Rectal smooth muscle tissue (tissue), 1 donor: ENCODE data around the gene CENPO.
"Not testable (repeated sequence)": the region's sequence is repeated elsewhere in the genome, so short reads cannot be mapped to it uniquely, and the experiment has no call there.

Experiments
- H3K27ac ChIP-seq: one replicate; pipeline ENCODE4 v1.7.0; 2013; ENCODE audit warnings: low read depth, low read length, inconsistent platforms
- H3K27me3 ChIP-seq: one replicate; pipeline ENCODE4 v1.7.0; 2013; ENCODE audit warnings: low read length; ENCODE audit not compliant: control insufficient read depth, insufficient read depth
- H3K36me3 ChIP-seq: one replicate; pipeline ENCODE4 v1.7.0; 2013; ENCODE audit warnings: low read length; ENCODE audit not compliant: control insufficient read depth, insufficient read depth
- H3K4me1 ChIP-seq: one replicate; pipeline ENCODE4 v1.7.0; 2013; ENCODE audit warnings: low read length; ENCODE audit not compliant: control insufficient read depth, insufficient read depth
- H3K4me3 ChIP-seq: one replicate; pipeline ENCODE4 v1.7.0; 2013; ENCODE audit warnings: low read length
- H3K9ac ChIP-seq: one replicate; pipeline ENCODE4 v1.7.0; 2013; ENCODE audit warnings: low read length

Gene CENPO

DNA sequence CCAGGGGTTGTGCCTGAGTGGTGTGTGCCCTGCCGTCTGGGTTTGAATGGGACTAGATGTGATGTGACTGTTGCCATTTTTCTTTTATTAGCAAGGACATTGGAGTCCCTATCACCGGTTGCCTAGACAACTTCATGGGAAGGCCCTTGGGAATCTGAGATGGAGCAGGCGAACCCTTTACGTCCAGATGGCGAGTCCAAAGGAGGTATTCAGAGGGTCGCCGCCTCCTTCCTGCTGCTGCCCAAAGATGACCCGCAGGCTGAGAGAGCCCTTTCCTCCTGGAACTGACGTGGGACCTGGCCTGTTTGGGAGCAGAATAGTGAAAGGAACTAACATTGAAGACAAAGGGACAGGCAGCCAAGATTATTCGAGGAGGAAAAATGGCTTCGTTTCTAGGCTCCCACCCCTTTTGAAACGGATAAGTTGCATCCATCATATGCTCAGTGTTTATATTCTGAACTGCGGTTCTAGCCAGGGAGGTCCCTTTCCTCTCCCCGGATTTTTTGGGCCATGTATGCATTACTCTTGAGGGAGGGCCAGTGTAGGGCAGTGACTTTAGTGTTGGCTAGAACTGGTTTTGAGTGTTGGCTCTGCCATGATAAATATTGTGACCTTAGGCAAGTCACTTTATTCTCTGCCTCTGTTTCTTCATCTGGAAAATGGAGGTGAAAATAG lies 673 bp downstream of the CENPO start:
- Histone ChIP-seq H3K27me3 (no peaks in the 10 kb centered on the region), H3K9ac (peak overlapping the region; percentile 13), H3K36me3 (no peaks in the 10 kb centered on the region), H3K4me1 (no peaks in the 10 kb centered on the region), H3K27ac (no peak overlapping the region), H3K4me3 (peak overlapping the region; percentile 82)

DNA sequence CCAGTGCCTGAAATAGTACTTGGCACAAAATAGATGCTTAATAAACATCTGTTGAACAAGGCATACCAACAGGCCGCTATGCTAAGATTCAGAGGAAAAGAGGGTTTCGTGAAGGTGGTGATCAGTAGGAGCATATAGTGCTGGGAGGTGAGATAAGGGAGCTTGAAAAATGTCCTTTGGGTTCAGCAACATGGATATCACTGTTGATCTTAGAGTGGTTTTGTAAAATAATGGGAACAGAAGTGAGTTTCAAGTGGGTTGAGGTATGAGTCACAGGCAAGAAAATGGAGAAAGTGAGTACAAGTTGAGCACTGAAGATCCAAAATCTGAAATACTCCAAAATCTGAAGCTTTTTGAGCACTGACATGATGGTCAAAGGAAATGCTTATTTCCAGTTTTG lies 4.4 kb downstream of the CENPO start:
- H3K36me3 ChIP-seq: no peaks in the 10 kb centered on the region
- no peaks in the 10 kb centered on the region for H3K4me1 ChIP-seq
- no peaks in the 10 kb centered on the region for H3K27me3 ChIP-seq
- H3K27ac ChIP-seq: no peak overlapping the region
- no peak overlapping the region for H3K9ac ChIP-seq
- H3K4me3 ChIP-seq: no peak overlapping the region

DNA sequence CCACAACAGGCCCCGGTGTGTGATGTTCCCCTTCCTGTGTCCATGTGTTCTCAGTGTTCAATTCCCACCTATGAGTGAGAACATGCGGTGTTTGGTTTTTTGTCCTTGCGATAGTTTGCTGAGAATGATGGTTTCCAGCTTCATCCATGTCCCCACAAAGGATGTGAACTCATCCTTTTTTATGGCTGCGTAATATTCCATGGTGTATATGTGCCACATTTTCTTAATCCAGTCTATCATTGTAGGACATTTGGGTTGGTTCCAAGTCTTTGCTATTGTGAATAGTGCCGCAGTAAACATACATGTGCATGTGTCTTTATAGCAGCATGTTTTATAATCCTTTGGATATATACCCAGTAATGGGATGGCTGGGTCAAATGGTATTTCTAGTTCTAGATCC lies 7.3 kb downstream of the CENPO start:
- H3K4me3 ChIP-seq, H3K27me3 ChIP-seq, H3K9ac ChIP-seq, H3K4me1 ChIP-seq, H3K27ac ChIP-seq, H3K36me3 ChIP-seq: not testable (repeated sequence)

DNA sequence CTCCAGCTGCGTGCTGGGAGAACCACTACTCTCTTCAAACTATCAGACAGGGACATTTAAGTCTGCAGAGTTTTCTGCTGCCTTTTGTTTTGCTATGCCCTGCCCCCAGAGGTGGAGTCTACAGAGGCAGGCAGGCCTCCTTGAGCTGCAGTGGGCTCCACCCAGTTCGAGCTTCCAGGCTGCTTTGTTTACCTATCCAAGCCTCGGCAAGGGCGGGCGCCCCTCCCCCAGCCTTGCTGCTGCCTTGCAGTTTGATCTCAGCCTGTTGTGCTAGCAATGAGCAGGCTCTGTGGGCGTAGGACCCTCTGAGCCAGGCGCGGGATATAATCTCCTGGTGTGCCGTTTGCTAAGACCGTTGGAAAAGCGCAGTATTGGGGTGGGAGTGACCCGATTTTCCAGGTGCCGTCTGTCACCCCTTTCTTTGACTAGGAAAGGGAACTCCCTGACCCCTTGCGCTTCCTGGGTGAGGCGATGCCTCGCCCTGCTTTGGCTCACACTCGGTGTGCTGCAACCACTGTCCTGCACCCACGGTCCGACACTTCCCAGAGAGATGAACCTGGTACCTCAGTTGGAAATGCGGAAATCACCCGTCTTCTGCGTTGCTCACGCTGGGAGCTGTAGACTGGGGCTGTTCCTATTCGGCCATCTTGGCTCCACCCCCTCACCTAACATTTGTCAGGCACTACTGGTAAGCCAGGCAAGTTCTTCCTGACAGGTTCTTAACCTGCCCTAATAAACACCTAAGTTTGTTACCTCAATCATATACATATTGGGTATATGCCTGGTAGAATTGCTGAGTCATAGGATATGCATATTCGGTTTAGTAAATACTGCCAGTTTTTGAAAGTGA lies 12.8 kb downstream of the CENPO start:
- H3K4me3 ChIP-seq, H3K9ac ChIP-seq, H3K27me3 ChIP-seq, H3K36me3 ChIP-seq, H3K27ac ChIP-seq, H3K4me1 ChIP-seq: not testable (repeated sequence)

DNA sequence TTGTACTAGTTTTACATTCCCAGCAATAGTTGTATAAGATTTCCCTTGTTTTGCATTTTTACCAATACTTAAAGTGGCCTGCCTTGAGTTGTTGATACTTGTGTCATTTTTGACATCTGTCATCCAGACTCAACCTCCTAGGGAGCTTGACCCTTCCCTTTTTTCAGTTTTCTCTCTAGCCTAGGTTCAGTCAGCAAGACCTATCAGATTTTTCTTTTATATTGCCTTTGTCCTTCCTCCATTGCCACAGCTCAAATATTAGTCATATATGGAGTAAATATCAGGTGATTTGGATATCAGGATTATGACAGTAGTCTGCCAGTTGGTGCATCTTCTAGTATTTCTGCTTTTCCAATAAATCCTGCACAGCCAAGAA lies 13.4 kb downstream of the CENPO start:
- Histone ChIP-seq H3K27me3 (no peaks in the 10 kb centered on the region), H3K27ac (no peak overlapping the region), H3K4me3 (no peak overlapping the region), H3K36me3 (no peaks in the 10 kb centered on the region), H3K9ac (no peak overlapping the region), H3K4me1 (no peaks in the 10 kb centered on the region)

DNA sequence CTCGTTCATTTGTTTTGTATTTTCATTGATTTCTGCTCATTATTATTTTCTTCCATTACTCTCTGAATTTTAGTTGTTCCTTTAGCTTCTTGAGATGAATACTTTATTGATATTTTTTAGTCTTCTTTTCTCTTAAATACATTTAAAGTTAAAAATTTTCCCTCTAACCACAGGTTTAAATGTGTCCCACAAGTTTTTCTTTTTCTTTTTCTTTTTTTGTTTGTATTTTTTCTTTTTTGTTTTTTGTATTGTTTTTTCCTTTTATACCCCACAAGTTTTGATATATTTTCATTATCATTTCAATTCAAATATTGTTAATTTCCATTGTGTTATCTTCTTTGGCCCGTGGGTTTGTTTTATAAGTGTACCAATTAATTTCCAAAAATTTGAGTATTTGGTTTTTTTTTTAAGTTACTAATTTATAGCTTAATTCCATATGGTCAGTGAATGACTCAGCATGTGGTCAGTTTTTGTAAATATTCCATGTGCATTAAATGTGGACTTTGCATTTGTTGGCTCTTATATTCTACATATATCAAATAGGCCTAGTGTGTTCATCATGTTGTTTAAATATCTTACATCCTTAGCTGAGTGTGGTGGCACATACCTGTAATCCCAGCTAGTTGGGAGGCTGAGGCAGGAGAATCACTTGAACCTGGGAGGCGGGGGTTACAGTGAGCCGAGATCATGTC lies 16.2 kb downstream of the CENPO start:
- H3K27ac ChIP-seq: no peak overlapping the region
- no peak overlapping the region for H3K9ac ChIP-seq
- H3K4me3 ChIP-seq: no peak overlapping the region
- H3K4me1 ChIP-seq: no peaks in the 10 kb centered on the region
- H3K36me3 ChIP-seq: no peaks in the 10 kb centered on the region
- no peaks in the 10 kb centered on the region for H3K27me3 ChIP-seq

DNA sequence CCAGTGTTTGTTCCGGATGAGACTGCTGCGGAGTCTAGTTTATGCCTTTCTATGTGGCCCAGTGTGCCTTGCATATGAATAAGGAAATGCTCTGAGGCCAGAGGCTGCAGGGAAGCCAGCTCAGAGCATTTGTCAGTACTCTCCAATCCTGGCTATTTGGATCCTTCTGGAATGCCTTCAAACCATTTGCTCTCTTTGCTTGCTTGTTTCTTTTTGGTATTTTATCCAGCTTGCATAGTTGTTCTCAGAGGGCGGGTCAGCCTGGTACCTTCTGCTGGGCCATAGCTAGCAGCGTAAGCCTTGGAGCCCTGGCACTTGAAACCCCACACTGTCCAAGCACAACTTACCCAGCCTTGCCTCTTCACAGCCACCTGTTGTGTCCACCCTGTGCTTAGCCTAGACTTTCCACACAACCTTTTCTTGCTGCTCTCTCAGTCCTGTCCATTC lies 20.5 kb downstream of the CENPO start:
- Histone ChIP-seq H3K27me3 (no peaks in the 10 kb centered on the region), H3K4me3 (no peak overlapping the region), H3K27ac (no peak overlapping the region), H3K9ac (no peak overlapping the region), H3K4me1 (no peaks in the 10 kb centered on the region), H3K36me3 (no peaks in the 10 kb centered on the region)

DNA sequence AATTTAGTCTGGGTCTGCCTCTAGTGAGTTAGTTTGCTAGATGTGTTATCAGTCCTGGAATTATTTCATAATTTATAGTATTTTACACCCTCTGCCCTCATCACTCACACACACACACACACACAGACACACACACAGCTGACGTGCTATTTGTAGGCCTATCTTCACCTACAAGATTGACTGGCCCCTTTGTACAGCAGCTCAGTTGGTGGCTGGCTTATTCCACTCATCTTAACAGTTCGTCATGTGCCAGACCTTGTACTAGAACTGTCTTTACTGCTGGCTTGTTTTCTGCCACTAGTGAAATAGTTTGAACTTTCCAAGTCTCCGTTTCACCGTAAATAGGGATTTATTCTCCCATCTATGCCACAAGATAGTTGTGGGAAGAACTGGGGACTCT lies 21.3 kb downstream of the CENPO start:
- Histone ChIP-seq H3K27ac (no peak overlapping the region), H3K36me3 (peaks cover 2% of the 10 kb centered on the region), H3K4me1 (no peaks in the 10 kb centered on the region), H3K4me3 (no peak overlapping the region), H3K27me3 (no peaks in the 10 kb centered on the region), H3K9ac (no peak overlapping the region)

DNA sequence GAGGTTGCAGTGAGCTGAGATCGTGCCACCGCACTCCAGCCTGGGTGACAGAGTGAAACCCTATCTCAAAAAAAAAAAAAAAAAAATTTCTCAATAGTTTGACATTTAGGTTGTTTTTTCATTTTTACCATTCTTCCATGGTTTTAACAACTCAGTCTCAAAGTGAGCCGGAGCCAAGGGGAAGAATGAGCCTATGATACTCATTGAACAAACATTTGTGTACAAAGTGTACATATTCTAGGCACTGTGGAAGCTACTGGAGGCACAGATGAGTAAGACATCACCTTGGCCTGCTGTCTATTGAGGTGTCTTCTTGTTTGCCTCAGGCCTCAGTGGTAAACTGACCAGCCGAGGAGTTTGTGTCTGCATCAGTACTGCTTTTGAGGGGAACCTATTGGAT lies 21.9 kb downstream of the CENPO start:
- H3K4me1 ChIP-seq: no peaks in the 10 kb centered on the region
- no peaks in the 10 kb centered on the region for H3K27me3 ChIP-seq
- no peak overlapping the region for H3K4me3 ChIP-seq
- no peak overlapping the region for H3K27ac ChIP-seq
- peaks cover 2% of the 10 kb centered on the region for H3K36me3 ChIP-seq
- H3K9ac ChIP-seq: no peak overlapping the region

DNA sequence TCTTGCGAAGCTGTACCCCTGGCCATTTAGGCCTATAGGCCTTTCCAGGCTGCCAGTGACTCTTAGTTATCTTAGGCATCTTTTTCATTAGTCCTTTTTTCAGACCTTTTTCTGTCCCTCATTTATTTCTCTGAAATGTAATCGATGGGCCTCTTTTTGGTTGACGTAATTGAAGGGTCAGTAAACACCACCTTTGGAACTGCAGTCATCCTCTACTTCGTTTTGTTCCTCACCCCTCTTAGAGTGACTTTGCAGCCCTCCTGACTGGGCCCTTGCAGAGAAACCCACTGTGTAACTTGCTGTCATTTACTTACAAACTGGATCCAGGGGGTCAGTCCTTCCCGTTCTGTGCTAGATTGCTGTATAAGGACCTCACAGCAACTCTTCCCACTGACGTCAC lies 23.2 kb downstream of the CENPO start:
- no peak overlapping the region for H3K4me3 ChIP-seq
- H3K4me1 ChIP-seq: no peaks in the 10 kb centered on the region
- peaks cover 2% of the 10 kb centered on the region for H3K36me3 ChIP-seq
- H3K27me3 ChIP-seq: no peaks in the 10 kb centered on the region
- no peak overlapping the region for H3K9ac ChIP-seq
- no peak overlapping the region for H3K27ac ChIP-seq

DNA sequence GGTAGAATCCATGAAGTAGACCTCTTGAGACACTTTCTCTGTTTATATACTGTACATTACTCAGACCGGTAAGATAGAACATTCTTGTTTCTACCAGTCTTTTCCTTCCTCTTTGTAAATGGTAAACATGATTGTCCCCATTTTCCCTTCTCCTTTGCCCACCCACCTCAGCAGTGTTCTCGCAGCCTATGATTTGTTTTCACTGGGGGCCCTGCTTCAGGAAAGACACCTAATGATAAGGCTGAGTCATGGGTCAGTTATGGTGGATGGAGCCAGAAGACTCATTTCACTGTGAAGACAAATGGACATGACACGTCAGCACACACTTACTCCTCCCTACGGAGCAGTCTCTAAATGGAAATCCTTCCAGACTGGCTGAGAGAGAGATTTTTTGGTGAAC lies 23.7 kb downstream of the CENPO start:
- Histone ChIP-seq H3K36me3 (peaks cover 2% of the 10 kb centered on the region), H3K4me3 (no peak overlapping the region), H3K4me1 (no peaks in the 10 kb centered on the region), H3K27ac (no peak overlapping the region), H3K9ac (no peak overlapping the region), H3K27me3 (no peaks in the 10 kb centered on the region)

DNA sequence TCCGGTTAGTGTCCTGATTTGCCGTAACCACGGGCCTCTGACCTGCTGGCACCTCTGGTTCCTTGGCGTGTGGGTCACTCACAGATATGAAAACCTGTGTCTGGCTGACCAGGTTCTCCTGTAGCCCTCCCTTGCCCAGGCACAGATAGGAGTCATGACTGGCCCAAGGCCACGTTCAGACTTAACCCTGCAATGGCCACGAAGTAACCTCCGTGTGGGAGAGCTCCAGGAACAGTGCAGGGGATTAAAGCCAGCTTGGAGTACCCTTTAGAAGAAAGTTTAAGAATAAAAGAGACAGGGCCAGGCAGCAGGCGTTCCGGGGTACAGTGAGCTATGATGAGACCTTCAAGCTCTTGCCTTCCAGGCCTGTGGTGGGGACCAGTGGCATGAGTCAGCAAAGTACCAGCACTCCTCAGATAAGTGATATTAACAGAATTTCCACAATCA lies 25.5 kb downstream of the CENPO start:
- no peak overlapping the region for H3K9ac ChIP-seq
- H3K27ac ChIP-seq: no peak overlapping the region
- H3K27me3 ChIP-seq: no peaks in the 10 kb centered on the region
- peaks cover 5% of the 10 kb centered on the region for H3K36me3 ChIP-seq
- H3K4me3 ChIP-seq: no peak overlapping the region
- no peaks in the 10 kb centered on the region for H3K4me1 ChIP-seq
